ENCODE results near the gene TBC1D14.
"Not testable (repeated sequence)": the region's sequence is repeated elsewhere in the genome, so short reads cannot be mapped to it uniquely, and the experiment has no call there.

TBC1D14 gene

GRCh38 chr4:7076696-7077082, 167.1 kb downstream of the TBC1D14 start:
- Histone ChIP-seq H3K36me3 (no peaks in the 10 kb centered on the region), H3K4me1 (no peaks in the 10 kb centered on the region), H3K4me3 (ENCODE audit: low read depth, low read length) (no peak overlapping the region), H3K27me3 (0 out of 2 replicates have a peak, but pooled peaks cover 6% of the 10 kb centered on the region), H3K9me3 (no peaks in the 10 kb centered on the region; the same call in none of the 2 replicates)
- DNase-seq: no peak
- no peak for TF ChIP-seq CTCF (IDR thresholded peaks at IDR 0.05; ENCODE audit: low read depth, low read length)

- Histone ChIP-seq H3K27me3 (0 out of 2 replicates have a peak, but pooled peaks cover 6% of the 10 kb centered on the region), H3K4me1 (no peaks in the 10 kb centered on the region), H3K4me3 (ENCODE audit: low read depth, low read length) (no peak overlapping the region), H3K36me3 (no peaks in the 10 kb centered on the region), H3K9me3 (no peaks in the 10 kb centered on the region; the same call in none of the 2 replicates)
- no peak for DNase-seq
- no peak for TF ChIP-seq CTCF (IDR thresholded peaks at IDR 0.05; ENCODE audit: low read depth, low read length)
Observed at GRCh38 chr4:7077371-7077770, 167.7 kb downstream of the TBC1D14 start.

- no peaks in the 10 kb centered on the region; the same call in none of the 2 replicates for H3K9me3 ChIP-seq
Observed at GRCh38 chr4:7078025-7078424, 168.4 kb downstream of the TBC1D14 start.

GRCh38 chr4:7079483-7079882, 169.9 kb downstream of the TBC1D14 start:
- not testable (repeated sequence) for H3K9me3 ChIP-seq; DNase-seq; H3K4me3 ChIP-seq (ENCODE audit: low read depth, low read length); H3K36me3 ChIP-seq; H3K4me1 ChIP-seq; H3K27me3 ChIP-seq

More at GRCh38 chr4:7078025-7078424, 168.4 kb downstream of the TBC1D14 start:
- DNase-seq: no peak
- 0 out of 2 replicates have a peak, but pooled peaks cover 6% of the 10 kb centered on the region for H3K27me3 ChIP-seq
- H3K36me3 ChIP-seq: no peaks in the 10 kb centered on the region
- TF ChIP-seq CTCF (IDR thresholded peaks at IDR 0.05; ENCODE audit: low read depth, low read length): no peak
- H3K4me1 ChIP-seq: no peaks in the 10 kb centered on the region
- no peak overlapping the region for H3K4me3 ChIP-seq (ENCODE audit: low read depth, low read length)

- not testable (repeated sequence) for DNase-seq; H3K9me3 ChIP-seq; H3K4me1 ChIP-seq; H3K27me3 ChIP-seq; H3K36me3 ChIP-seq; H3K4me3 ChIP-seq (ENCODE audit: low read depth, low read length)
Observed at GRCh38 chr4:7079909-7080308, 170.3 kb downstream of the TBC1D14 start.

Measured in BE2C (cell line).